Keratinocyte (primary cell): ENCODE data around the gene RNF141. TPM values are rescaled to one million over a fixed set of nuclear protein-coding genes. Genes with fewer than 3 reads are reported as not detected.

ENCODE experiments used
- DNase-seq: peaks from one replicate; pipeline ENCODE4 v3.0.0-alpha.2; 2011; ENCODE audit warnings: low read depth, missing footprints, low spot score
- FAIRE-seq: peaks from 2 replicates; lab custom pipeline; 2011; peaks lifted over from hg19 to GRCh38; lab: Jason Lieb, UNC
- H2AFZ ChIP-seq: 2 replicates; pipeline ENCODE4 v1.6.0; 2012; ENCODE audit warnings: low read length, control low read depth, inconsistent platforms; ENCODE audit not compliant: control insufficient read depth
- H3K27ac ChIP-seq: 2 replicates; pipeline ENCODE4 v1.5.1; 2011; ENCODE audit warnings: low read length; ENCODE audit not compliant: control insufficient read depth, insufficient read depth
- H3K27me3 ChIP-seq: 3 replicates; pipeline ENCODE4 v1.6.0; 2011; ENCODE audit warnings: low read length; ENCODE audit not compliant: control insufficient read depth, insufficient read depth; ENCODE audit errors: extremely low read depth
- H3K36me3 ChIP-seq, 2 experiments: 2 replicates in 1 of 2; 3 replicates in 1 of 2; pipeline ENCODE4 v1.5.1; 2011; ENCODE audit warnings: low read length in 2 of 2, mild to moderate bottlenecking in 1 of 2; ENCODE audit not compliant: control insufficient read depth in 2 of 2, insufficient read depth in 2 of 2; ENCODE audit errors: extremely low read depth in 1 of 2
- H3K4me1 ChIP-seq: 3 replicates; pipeline ENCODE4 v1.5.1; 2011; ENCODE audit warnings: low read length; ENCODE audit not compliant: control insufficient read depth, insufficient read depth; ENCODE audit errors: extremely low read depth
- H3K4me2 ChIP-seq: 3 replicates; pipeline ENCODE4 v1.6.0; 2011; ENCODE audit warnings: low read depth, low read length; ENCODE audit not compliant: control insufficient read depth, insufficient read depth; ENCODE audit errors: extremely low read depth
- H3K4me3 ChIP-seq, 3 experiments: fragments of 200-600 bp in 1 of 3; sonication (generic) in 1 of 3; 2 replicates in 2 of 3; 3 replicates in 1 of 3; pipeline ENCODE4 v1.5.1; 2011 to 2016; ENCODE audit warnings: low read length in 3 of 3, mild to moderate bottlenecking in 3 of 3, control low read depth in 2 of 3, inconsistent platforms in 1 of 3, low read depth in 1 of 3, mixed read lengths in 1 of 3, mixed run types in 1 of 3, moderate library complexity in 1 of 3; ENCODE audit not compliant: control insufficient read depth in 2 of 3, insufficient read depth in 2 of 3; ENCODE audit errors: extremely low read depth in 1 of 3
- H3K79me2 ChIP-seq: 2 replicates; pipeline ENCODE4 v1.6.0; 2012; ENCODE audit warnings: low read length; ENCODE audit not compliant: control insufficient read depth, insufficient read depth
- H3K9ac ChIP-seq: 3 replicates; pipeline ENCODE4 v1.6.0; 2011; ENCODE audit warnings: low read length; ENCODE audit not compliant: control insufficient read depth, insufficient read depth; ENCODE audit errors: extremely low read depth
- H3K9me1 ChIP-seq: 3 replicates; pipeline ENCODE4 v1.6.0; 2011; ENCODE audit warnings: low read length; ENCODE audit not compliant: control insufficient read depth, insufficient read depth; ENCODE audit errors: extremely low read depth
- H3K9me3 ChIP-seq: 2 replicates; pipeline ENCODE4 v1.5.1; 2012; ENCODE audit warnings: low read depth, low read length; ENCODE audit not compliant: control insufficient read depth
- H4K20me1 ChIP-seq: 3 replicates; pipeline ENCODE4 v1.6.0; 2011; ENCODE audit warnings: low read length; ENCODE audit not compliant: control insufficient read depth, insufficient read depth; ENCODE audit errors: extremely low read depth
- CTCF ChIP-seq, 3 experiments: IDR thresholded peaks in 1 of 3; conservative IDR thresholded peaks in 1 of 3; optimal IDR thresholded peaks in 1 of 3; 2 replicates in 2 of 3; 3 replicates in 1 of 3; pipeline versions ENCODE3 to v1.5.1; 2011; ENCODE audit warnings: low read length in 3 of 3, mild to moderate bottlenecking in 3 of 3, moderate library complexity in 2 of 3, control low read depth in 1 of 3, inconsistent platforms in 1 of 3; ENCODE audit not compliant: insufficient read depth in 2 of 3; ENCODE audit errors: extremely low read depth in 1 of 3
- EZH2 ChIP-seq: IDR thresholded peaks from one replicate; pipeline ENCODE4 v1.6.1; 2012; ENCODE audit warnings: inconsistent platforms, mild to moderate bottlenecking, low read length, moderate library complexity
- dilution Hi-C: fragments of 300-500 bp; cut with MboI; formaldehyde crosslinking; loops from one replicate; pipeline ENCODE4 v1.7.0; 2020; ENCODE audit warnings: low sequenced_read_pairs; ENCODE audit not compliant: extremely low pct_ligation_motif_present
- polyA plus RNA-seq, 5 experiments: library from polyadenylated mRNA; depleted of rRNA in 3 of 5; stranded (reverse) in 3 of 5; stranded (forward) in 1 of 5; unstranded in 1 of 5; fragments of >200 nt; gene quantifications; 1 replicate in 1 of 5; 2 replicates in 3 of 5; 3 replicates in 1 of 5; pipeline versions ENCODE4 v1.2.1 to v1.2.3, GENCODE V29; 2011 to 2012; ENCODE audit warnings: missing spikeins in 2 of 5, low read depth in 1 of 5, low replicate concordance in 1 of 5

Gene RNF141
- polyA plus RNA-seq, 1 donor (not counting 4 experiments of a cell fraction or from before 2014, with no cell fraction given) = 59.1 TPM

- H3K4me3 ChIP-seq = no peak overlapping the region
- peaks cover 2% of the 10 kb centered on the region for H3K79me2 ChIP-seq
- dilution Hi-C loops = loop anchor here (25.0 kb wide), 1 partner anchor 218 kb away; no protein-coding TSS in a partner anchor
- H2AFZ ChIP-seq = no peak overlapping the region
- H3K4me1 ChIP-seq = peaks cover 45% of the 10 kb centered on the region
- H3K36me3 ChIP-seq = peaks cover 2 to 12% of the 10 kb centered on the region in 2 experiments
- no peaks in the 10 kb centered on the region for H3K9me3 ChIP-seq
- no peaks in the 10 kb centered on the region for H4K20me1 ChIP-seq
- peak overlapping the region; percentile 92 for H3K27ac ChIP-seq
- no peak overlapping the region for H3K4me2 ChIP-seq
- H3K9ac ChIP-seq = peak overlapping the region; percentile 43
- no peaks in the 10 kb centered on the region for H3K9me1 ChIP-seq
- H3K27me3 ChIP-seq = no peaks in the 10 kb centered on the region
- DNase-seq = no peak
- TF ChIP-seq EZH2 = no peak
- no peak for TF ChIP-seq CTCF (optimal IDR thresholded peaks at IDR 0.05 in 1 of 3, IDR thresholded peaks at IDR 0.05 in 1 of 3, conservative IDR thresholded peaks at IDR 0.05 in 1 of 3; ENCODE audit: extremely low read depth in 1 of 3, insufficient read depth in 2 of 3, low read length in 3 of 3)
- no peak for FAIRE-seq
These were observed 22.1 kb downstream of the RNF141 start for GRCh38 chr11:10518891-10519290.

GRCh38 chr11:10518123-10518522 is 22.9 kb downstream of the RNF141 start:
- H3K27ac ChIP-seq = peak overlapping the region; percentile 92
- peak overlapping the region; percentile 19 for H3K9ac ChIP-seq
- peaks cover 42% of the 10 kb centered on the region for H3K4me1 ChIP-seq
- DNase-seq (peak; percentile 45), FAIRE-seq (no peak)
- peaks cover 2% of the 10 kb centered on the region for H3K79me2 ChIP-seq
- no peaks in the 10 kb centered on the region for H3K9me3 ChIP-seq
- peaks cover 2 to 12% of the 10 kb centered on the region in 2 experiments for H3K36me3 ChIP-seq
- no peak overlapping the region for H3K4me3 ChIP-seq
- no peak overlapping the region for H3K4me2 ChIP-seq
- H3K9me1 ChIP-seq = no peaks in the 10 kb centered on the region
- H4K20me1 ChIP-seq = no peaks in the 10 kb centered on the region
- H2AFZ ChIP-seq = no peak overlapping the region
- dilution Hi-C loops = loop anchor here (25.0 kb wide), 1 partner anchor 219 kb away; no protein-coding TSS in a partner anchor
- TF ChIP-seq CTCF (optimal IDR thresholded peaks at IDR 0.05 in 1 of 3, IDR thresholded peaks at IDR 0.05 in 1 of 3, conservative IDR thresholded peaks at IDR 0.05 in 1 of 3; ENCODE audit: extremely low read depth in 1 of 3, insufficient read depth in 2 of 3, low read length in 3 of 3) (no peak), EZH2 (no peak)
- no peaks in the 10 kb centered on the region for H3K27me3 ChIP-seq
